ENCODE data around the gene FRRS1. TPM values are rescaled to one million over a fixed set of nuclear protein-coding genes. Genes with fewer than 3 reads are reported as not detected.
A peak's percentile ranks its signal among the peaks of the same experiment; 100 is the strongest.

Gene FRRS1
- total RNA-seq, 1 donor from 2014 or later = 0.32 TPM

DNA sequence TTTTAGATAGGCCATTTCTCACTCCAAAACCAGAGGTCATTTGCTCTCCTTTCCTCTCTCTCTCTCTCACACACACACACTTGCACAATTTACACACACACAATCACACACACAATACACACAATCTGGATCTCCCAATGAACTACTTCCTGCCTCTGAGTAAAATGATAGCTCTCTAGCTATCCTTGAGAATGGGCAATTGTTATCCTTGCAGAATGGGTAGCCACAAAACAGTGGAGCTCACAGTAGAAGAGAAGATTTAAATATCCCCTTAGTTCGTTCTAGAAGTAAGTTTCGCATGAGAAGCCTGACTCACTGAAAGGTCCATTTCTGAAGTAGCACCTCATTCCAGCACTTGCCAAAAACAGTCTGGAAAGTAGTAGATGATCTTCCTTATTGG lies 102.9 kb downstream of the FRRS1 start:
- TF ChIP-seq, protein P1, sequence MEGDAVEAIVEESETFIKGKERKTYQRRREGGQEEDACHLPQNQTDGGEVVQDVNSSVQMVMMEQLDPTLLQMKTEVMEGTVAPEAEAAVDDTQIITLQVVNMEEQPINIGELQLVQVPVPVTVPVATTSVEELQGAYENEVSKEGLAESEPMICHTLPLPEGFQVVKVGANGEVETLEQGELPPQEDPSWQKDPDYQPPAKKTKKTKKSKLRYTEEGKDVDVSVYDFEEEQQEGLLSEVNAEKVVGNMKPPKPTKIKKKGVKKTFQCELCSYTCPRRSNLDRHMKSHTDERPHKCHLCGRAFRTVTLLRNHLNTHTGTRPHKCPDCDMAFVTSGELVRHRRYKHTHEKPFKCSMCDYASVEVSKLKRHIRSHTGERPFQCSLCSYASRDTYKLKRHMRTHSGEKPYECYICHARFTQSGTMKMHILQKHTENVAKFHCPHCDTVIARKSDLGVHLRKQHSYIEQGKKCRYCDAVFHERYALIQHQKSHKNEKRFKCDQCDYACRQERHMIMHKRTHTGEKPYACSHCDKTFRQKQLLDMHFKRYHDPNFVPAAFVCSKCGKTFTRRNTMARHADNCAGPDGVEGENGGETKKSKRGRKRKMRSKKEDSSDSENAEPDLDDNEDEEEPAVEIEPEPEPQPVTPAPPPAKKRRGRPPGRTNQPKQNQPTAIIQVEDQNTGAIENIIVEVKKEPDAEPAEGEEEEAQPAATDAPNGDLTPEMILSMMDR (IDR thresholded peaks at IDR 0.05) = no peak
- H3K4me1 ChIP-seq = no peaks in the 10 kb centered on the region
- intact Hi-C loops (cut with DNase I) = no loop called here
- H3K9me3 ChIP-seq = no peaks in the 10 kb centered on the region
- DNase-seq (ENCODE audit: low spot score in 2 of 2) = no peak
- H3K27ac ChIP-seq = no peak overlapping the region
- no peaks in the 10 kb centered on the region for H3K36me3 ChIP-seq
- H3K27me3 ChIP-seq = no peaks in the 10 kb centered on the region
- H3K4me3 ChIP-seq = no peak overlapping the region

DNA sequence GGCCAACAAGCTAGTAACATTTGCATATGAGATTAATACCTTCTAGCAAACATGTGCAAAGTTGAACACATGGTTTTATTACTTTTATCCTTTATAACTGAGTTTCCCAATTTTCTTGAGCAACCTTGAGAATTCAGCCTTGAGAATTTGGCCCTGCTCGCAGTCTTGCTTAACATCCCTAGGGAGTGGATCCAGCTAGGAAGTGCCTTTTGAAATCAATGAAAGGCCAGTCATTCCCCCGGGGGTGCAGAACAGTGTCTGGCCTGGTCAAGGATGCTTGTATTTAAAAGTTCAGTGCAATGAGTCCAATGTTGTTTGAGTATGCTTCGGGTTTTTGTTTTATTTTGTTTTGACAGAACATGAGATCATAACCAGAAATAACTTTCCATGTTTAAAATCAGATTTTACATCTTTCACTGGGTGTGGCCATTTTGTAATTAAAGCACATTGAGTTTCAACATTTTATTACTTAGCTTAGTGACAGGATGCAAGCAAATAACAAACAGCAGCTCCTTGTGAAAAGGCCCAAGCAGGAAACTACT lies 103.8 kb downstream of the FRRS1 start:
- Histone ChIP-seq H3K36me3 (no peaks in the 10 kb centered on the region), H3K27me3 (no peaks in the 10 kb centered on the region), H3K4me3 (no peak overlapping the region), H3K27ac (no peak overlapping the region), H3K9me3 (no peaks in the 10 kb centered on the region), H3K4me1 (no peaks in the 10 kb centered on the region)
- TF ChIP-seq, protein P1 (IDR thresholded peaks at IDR 0.05) = no peak
- DNase-seq (ENCODE audit: low spot score in 2 of 2) = peak in 1 of 2 donors; percentile 81
- intact Hi-C loops (cut with DNase I) = no loop called here

DNA sequence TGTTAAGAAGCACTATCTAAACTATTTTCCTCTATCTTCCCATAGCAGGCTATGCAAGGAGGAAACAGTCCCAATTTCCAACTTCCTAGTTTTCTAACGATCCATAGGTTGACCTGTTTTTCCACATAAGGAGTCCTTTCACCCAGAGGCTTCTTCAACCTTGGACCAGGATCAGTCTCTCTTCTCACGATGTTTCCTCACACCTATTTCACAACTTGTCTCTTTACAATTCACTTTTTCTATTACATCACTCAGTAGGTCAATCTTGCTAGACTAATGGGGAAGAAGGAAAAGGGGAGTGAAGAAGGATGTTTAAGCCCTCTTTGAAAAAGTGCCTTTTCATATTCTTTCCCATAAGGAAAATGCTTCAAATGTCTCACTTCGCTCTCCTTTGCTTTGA lies 104.7 kb downstream of the FRRS1 start:
- Histone ChIP-seq H3K27ac (peak overlapping the region in 1 of 2 donors; percentile 23), H3K27me3 (no peaks in the 10 kb centered on the region), H3K4me1 (no peaks in the 10 kb centered on the region), H3K9me3 (no peaks in the 10 kb centered on the region), H3K36me3 (no peaks in the 10 kb centered on the region), H3K4me3 (no peak overlapping the region)
- DNase-seq (ENCODE audit: low spot score in 2 of 2) = no peak
- TF ChIP-seq, protein P1 (IDR thresholded peaks at IDR 0.05) = no peak
- intact Hi-C loops (cut with DNase I) = no loop called here

DNA sequence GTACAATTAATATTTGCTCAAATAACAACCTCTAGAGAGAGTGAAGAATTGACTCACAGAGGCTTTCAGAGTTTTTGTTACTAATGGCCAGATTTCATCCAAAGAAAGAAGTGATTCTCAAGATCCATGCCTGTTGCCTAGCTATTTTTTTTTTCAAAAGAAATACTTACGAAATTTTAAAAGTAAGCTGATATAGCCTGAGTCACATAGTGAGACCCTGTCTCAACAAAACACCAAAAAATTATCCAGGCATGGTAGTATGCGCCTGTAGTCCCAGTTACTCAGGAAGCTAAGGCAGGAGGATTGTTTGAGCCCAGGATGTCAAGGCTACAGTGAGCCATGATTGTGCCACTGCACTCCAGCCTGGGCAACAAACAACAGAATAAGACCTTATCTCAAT lies 105.9 kb downstream of the FRRS1 start:
- H3K36me3 ChIP-seq = no peaks in the 10 kb centered on the region
- H3K27me3 ChIP-seq = no peaks in the 10 kb centered on the region
- intact Hi-C loops (cut with DNase I) = no loop called here
- DNase-seq (ENCODE audit: low spot score in 2 of 2) = no peak
- TF ChIP-seq, protein P1 (IDR thresholded peaks at IDR 0.05) = no peak
- no peaks in the 10 kb centered on the region for H3K4me1 ChIP-seq
- H3K27ac ChIP-seq = no peak overlapping the region
- no peak overlapping the region for H3K4me3 ChIP-seq
- no peaks in the 10 kb centered on the region for H3K9me3 ChIP-seq

DNA sequence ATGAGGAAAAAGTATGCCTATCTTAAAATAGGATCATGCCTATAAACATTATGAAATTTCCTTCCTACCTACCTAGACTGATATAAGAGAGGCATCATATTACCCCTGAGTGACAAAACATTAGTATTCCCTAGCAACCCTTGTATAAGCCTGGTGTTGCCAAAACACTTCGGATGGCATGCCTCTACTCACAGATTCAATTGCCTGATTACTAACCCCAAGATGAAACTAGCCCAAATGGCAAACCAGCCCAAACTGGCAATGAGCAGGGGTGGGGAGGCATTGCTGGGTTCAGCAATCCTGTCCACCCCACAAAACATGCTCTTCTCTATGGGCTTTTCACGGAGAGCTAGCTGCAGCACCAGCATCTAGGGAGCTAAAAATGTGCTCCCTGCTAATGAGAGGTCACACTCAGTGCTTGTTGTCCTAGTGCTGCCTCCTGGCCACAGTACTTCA lies 106.7 kb downstream of the FRRS1 start:
- intact Hi-C loops (cut with DNase I) = no loop called here
- TF ChIP-seq, protein P1 (IDR thresholded peaks at IDR 0.05) = no peak
- Histone ChIP-seq H3K4me3 (no peak overlapping the region), H3K27me3 (no peaks in the 10 kb centered on the region), H3K4me1 (no peaks in the 10 kb centered on the region), H3K27ac (peak overlapping the region in 1 of 2 donors; percentile 22), H3K36me3 (no peaks in the 10 kb centered on the region), H3K9me3 (no peaks in the 10 kb centered on the region)
- no peak for DNase-seq (ENCODE audit: low spot score in 2 of 2)

Other genes with a start within 250 kb of the FRRS1 start
- 34.4 TPM for gene PALMD, start 120.5 kb downstream of the FRRS1 start, total RNA-seq
- gene AGL, start 83.7 kb upstream of the FRRS1 start, total RNA-seq = 9.9 TPM
- gene SLC35A3, start 203.4 kb upstream of the FRRS1 start, total RNA-seq = 8.4 TPM

Data from ascending aorta (tissue), 2 donors.